Measurements from ENCODE around the gene ZNF385C.

Gene ZNF385C

GRCh38 chr17:42042598-42043319 lies 55.5 kb downstream of the ZNF385C start:
- no peak for DNase-seq (ENCODE audit: extremely low read depth, insufficient read length)
- H3K27me3 ChIP-seq (replicated peaks; ENCODE audit: control insufficient read depth, insufficient read depth, low read length) = no peaks in the 10 kb centered on the region; the same call in 1 of the 2 replicates
- no peak for TF ChIP-seq CTCF (IDR thresholded peaks at IDR 0.05; ENCODE audit: insufficient read depth, low read length, poor library complexity, severe bottlenecking)
- H3K36me3 ChIP-seq (ENCODE audit: control insufficient read depth, insufficient read depth, low read length) = no peaks in the 10 kb centered on the region
- H3K4me3 ChIP-seq (replicated peaks; ENCODE audit: low read depth, low read length) = no peak overlapping the region

GRCh38 chr17:42041619-42042018 lies 56.7 kb downstream of the ZNF385C start:
- DNase-seq (ENCODE audit: extremely low read depth, insufficient read length) = no peak
- no peak overlapping the region for H3K4me3 ChIP-seq (replicated peaks; ENCODE audit: low read depth, low read length)
- H3K27me3 ChIP-seq (replicated peaks; ENCODE audit: control insufficient read depth, insufficient read depth, low read length) = no peaks in the 10 kb centered on the region; the same call in 1 of the 2 replicates
- no peaks in the 10 kb centered on the region for H3K36me3 ChIP-seq (ENCODE audit: control insufficient read depth, insufficient read depth, low read length)
- TF ChIP-seq CTCF (IDR thresholded peaks at IDR 0.05; ENCODE audit: insufficient read depth, low read length, poor library complexity, severe bottlenecking) = no peak

GRCh38 chr17:42040818-42041217 lies 57.5 kb downstream of the ZNF385C start:
- no peak for TF ChIP-seq CTCF (IDR thresholded peaks at IDR 0.05; ENCODE audit: insufficient read depth, low read length, poor library complexity, severe bottlenecking)
- DNase-seq (ENCODE audit: extremely low read depth, insufficient read length) = no peak

GRCh38 chr17:42039794-42040763 lies 58.2 kb downstream of the ZNF385C start:
- no peak for TF ChIP-seq CTCF (IDR thresholded peaks at IDR 0.05; ENCODE audit: insufficient read depth, low read length, poor library complexity, severe bottlenecking)
- DNase-seq (ENCODE audit: extremely low read depth, insufficient read length) = no peak
- H3K4me3 ChIP-seq (replicated peaks; ENCODE audit: low read depth, low read length) = no peak overlapping the region
- H3K27me3 ChIP-seq (replicated peaks; ENCODE audit: control insufficient read depth, insufficient read depth, low read length) = no peaks in the 10 kb centered on the region; the same call in 1 of the 2 replicates
- H3K36me3 ChIP-seq (ENCODE audit: control insufficient read depth, insufficient read depth, low read length) = no peaks in the 10 kb centered on the region

More at GRCh38 chr17:42040818-42041217, 57.5 kb downstream of the ZNF385C start:
- Histone ChIP-seq H3K4me3 (replicated peaks; ENCODE audit: low read depth, low read length) (no peak overlapping the region), H3K36me3 (ENCODE audit: control insufficient read depth, insufficient read depth, low read length) (no peaks in the 10 kb centered on the region), H3K27me3 (replicated peaks; ENCODE audit: control insufficient read depth, insufficient read depth, low read length) (no peaks in the 10 kb centered on the region; the same call in 1 of the 2 replicates)

GRCh38 chr17:42038221-42038973 lies 59.9 kb downstream of the ZNF385C start:
- DNase-seq (ENCODE audit: extremely low read depth, insufficient read length) = no peak
- H3K36me3 ChIP-seq (ENCODE audit: control insufficient read depth, insufficient read depth, low read length) = no peaks in the 10 kb centered on the region
- no peak overlapping the region for H3K4me3 ChIP-seq (replicated peaks; ENCODE audit: low read depth, low read length)
- TF ChIP-seq CTCF (IDR thresholded peaks at IDR 0.05; ENCODE audit: insufficient read depth, low read length, poor library complexity, severe bottlenecking) = no peak
- no peaks in the 10 kb centered on the region; the same call in 1 of the 2 replicates for H3K27me3 ChIP-seq (replicated peaks; ENCODE audit: control insufficient read depth, insufficient read depth, low read length)
